Trophoblast cell (in vitro differentiated cells and primary cell): ENCODE results near the gene TMCC1.

Source experiments
- DNase-seq, 2 donors: peaks; one replicate each; pipeline ENCODE4 v3.0.0-alpha.2; 2016
- H2AFZ ChIP-seq: 2 replicates; pipeline ENCODE4 v1.6.1; 2013; ENCODE audit warnings: low read length, moderate library complexity, mild to moderate bottlenecking; ENCODE audit not compliant: insufficient read depth, poor library complexity
- H2AK5ac ChIP-seq: 2 replicates; pipeline ENCODE4 v1.6.1; 2013; ENCODE audit warnings: mild to moderate bottlenecking, low read length
- H2BK120ac ChIP-seq: 2 replicates; pipeline ENCODE4 v1.6.1; 2013; ENCODE audit warnings: low read length, mild to moderate bottlenecking, moderate library complexity; ENCODE audit not compliant: insufficient read depth, poor library complexity
- H2BK12ac ChIP-seq: 2 replicates; pipeline ENCODE4 v1.6.1; 2013; ENCODE audit warnings: mild to moderate bottlenecking, low read length, moderate library complexity
- H2BK5ac ChIP-seq: 2 replicates; pipeline ENCODE4 v1.6.1; 2013; ENCODE audit warnings: low read length, low read depth, moderate library complexity, mild to moderate bottlenecking; ENCODE audit not compliant: poor library complexity
- H3K14ac ChIP-seq: 2 replicates; pipeline ENCODE4 v1.6.1; 2013; ENCODE audit warnings: mild to moderate bottlenecking, low read length
- H3K18ac ChIP-seq: 2 replicates; pipeline ENCODE4 v1.6.1; 2013; ENCODE audit warnings: mild to moderate bottlenecking, low read length
- H3K23ac ChIP-seq: 2 replicates; pipeline ENCODE4 v1.6.1; 2013; ENCODE audit warnings: low read length
- H3K27ac ChIP-seq: 2 replicates; pipeline ENCODE4 v1.5.1; 2013; ENCODE audit warnings: low read depth, mild to moderate bottlenecking, inconsistent platforms, low read length, moderate library complexity
- H3K27me3 ChIP-seq: 2 replicates; pipeline ENCODE4 v1.6.1; 2013; ENCODE audit warnings: inconsistent platforms, mild to moderate bottlenecking, low read length, moderate library complexity; ENCODE audit not compliant: insufficient read depth
- H3K36me3 ChIP-seq, 2 experiments: 1 replicate in 1 of 2; 2 replicates in 1 of 2; pipeline ENCODE4 v1.6.1; 2013; ENCODE audit warnings: low read length in 2 of 2, mild to moderate bottlenecking in 2 of 2, moderate library complexity in 1 of 2; ENCODE audit not compliant: insufficient read depth in 2 of 2, control insufficient read depth in 1 of 2
- H3K4ac ChIP-seq: 2 replicates; pipeline ENCODE4 v1.6.1; 2013; ENCODE audit warnings: low read depth, mild to moderate bottlenecking, low read length, moderate library complexity
- H3K4me1 ChIP-seq, 2 experiments: 1 replicate in 1 of 2; 2 replicates in 1 of 2; pipeline ENCODE4 v1.6.1; 2013; ENCODE audit warnings: low read length in 2 of 2, mild to moderate bottlenecking in 2 of 2, moderate library complexity in 1 of 2; ENCODE audit not compliant: insufficient read depth in 2 of 2, control insufficient read depth in 1 of 2
- H3K4me2 ChIP-seq: 2 replicates; pipeline ENCODE4 v1.6.1; 2013; ENCODE audit warnings: inconsistent platforms, mild to moderate bottlenecking, low read length, moderate library complexity
- H3K4me3 ChIP-seq: 2 replicates; pipeline ENCODE4 v1.5.1; 2013; ENCODE audit warnings: mild to moderate bottlenecking, low read depth, low read length, inconsistent platforms
- H3K79me1 ChIP-seq: one replicate; pipeline ENCODE4 v1.6.1; 2013; ENCODE audit warnings: low read length
- H3K79me2 ChIP-seq: 2 replicates; pipeline ENCODE4 v1.6.1; 2013; ENCODE audit warnings: low read length, mild to moderate bottlenecking; ENCODE audit not compliant: control insufficient read depth, insufficient read depth, poor library complexity
- H3K9ac ChIP-seq: 2 replicates; pipeline ENCODE4 v1.6.1; 2013; ENCODE audit warnings: mild to moderate bottlenecking, low read length
- H3K9me3 ChIP-seq: 2 replicates; pipeline ENCODE4 v1.6.1; 2013; ENCODE audit warnings: low read depth, mild to moderate bottlenecking, control low read depth, inconsistent platforms, low read length; ENCODE audit not compliant: insufficient read depth
- H4K12ac ChIP-seq: 2 replicates; pipeline ENCODE4 v1.6.1; 2013; ENCODE audit warnings: low read depth, mild to moderate bottlenecking, low read length, moderate library complexity
- H4K8ac ChIP-seq: 2 replicates; pipeline ENCODE4 v1.6.1; 2013; ENCODE audit warnings: low read depth, mild to moderate bottlenecking, low read length, moderate library complexity
- H4K91ac ChIP-seq: one replicate; pipeline ENCODE4 v1.6.1; 2013; ENCODE audit warnings: low read depth, mild to moderate bottlenecking, low read length, moderate library complexity
- WGBS: extraction: QIAGEN DNeasy Blood & Tissue Kit; methylation state at CpG from one replicate; pipeline ENCODE4 v1.1.7; 2013; ENCODE audit warnings: missing lambda C conversion rate; ENCODE audit not compliant: insufficient read length, insufficient coverage; ENCODE audit errors: extremely low coverage; 5-methylcytosine and 5-hydroxymethylcytosine counted together

TMCC1 gene

GRCh38 chr3:129621626-129622225 is 271.8 kb downstream of the TMCC1 start:
- Histone ChIP-seq H3K18ac (peak overlapping the region; percentile 60), H3K14ac (no peak overlapping the region), H2AFZ (no peak overlapping the region), H2BK12ac (no peak overlapping the region), H3K9ac (no peak overlapping the region), H4K91ac (peak overlapping the region; percentile 38), H3K27ac (no peak overlapping the region), H3K36me3 (no peaks in the 10 kb centered on the region), H4K8ac (peak overlapping the region; percentile 3), H3K4me2 (no peak overlapping the region), H3K23ac (no peak overlapping the region), H3K27me3 (no peaks in the 10 kb centered on the region), H3K9me3 (peaks cover 5% of the 10 kb centered on the region), H2AK5ac (no peak overlapping the region), H3K79me2 (no peaks in the 10 kb centered on the region), H3K4ac (no peak overlapping the region), H2BK5ac (no peak overlapping the region), H3K4me1 (peaks cover 44 to 47% of the 10 kb centered on the region in 2 experiments), H4K12ac (no peak overlapping the region), H3K79me1 (peaks cover 42% of the 10 kb centered on the region), H2BK120ac (no peak overlapping the region), H3K4me3 (no peak overlapping the region)
- WGBS = no CpG with 5 or more reads among the region's 14 CpGs
- no peak for DNase-seq

GRCh38 chr3:129620828-129621559 is 272.5 kb downstream of the TMCC1 start:
- peaks cover 37% of the 10 kb centered on the region for H3K79me1 ChIP-seq
- H2BK5ac ChIP-seq = no peak overlapping the region
- H3K4ac ChIP-seq = no peak overlapping the region
- no CpG with 5 or more reads among the region's 18 CpGs for WGBS
- H2BK12ac ChIP-seq = no peak overlapping the region
- H3K9me3 ChIP-seq = peaks cover 5% of the 10 kb centered on the region
- H3K79me2 ChIP-seq = no peaks in the 10 kb centered on the region
- no peak overlapping the region for H2AFZ ChIP-seq
- peak overlapping the region; percentile 17 for H4K91ac ChIP-seq
- H2AK5ac ChIP-seq = no peak overlapping the region
- DNase-seq = no peak
- H4K8ac ChIP-seq = peak overlapping the region; percentile 3
- H3K14ac ChIP-seq = no peak overlapping the region
- no peak overlapping the region for H3K4me3 ChIP-seq
- no peak overlapping the region for H3K18ac ChIP-seq
- no peak overlapping the region for H4K12ac ChIP-seq
- H3K23ac ChIP-seq = no peak overlapping the region
- no peak overlapping the region for H3K9ac ChIP-seq
- H3K36me3 ChIP-seq = no peaks in the 10 kb centered on the region
- no peaks in the 10 kb centered on the region for H3K27me3 ChIP-seq
- no peak overlapping the region for H3K4me2 ChIP-seq
- H3K27ac ChIP-seq = no peak overlapping the region
- H3K4me1 ChIP-seq = peaks cover 40 to 44% of the 10 kb centered on the region in 2 experiments
- no peak overlapping the region for H2BK120ac ChIP-seq

- Histone ChIP-seq H2BK120ac (no peak overlapping the region), H3K4me1 (peaks cover 31 to 35% of the 10 kb centered on the region in 2 experiments), H2AK5ac (peak overlapping the region; percentile 71), H3K18ac (no peak overlapping the region), H3K36me3 (no peaks in the 10 kb centered on the region), H2BK12ac (peak overlapping the region; percentile 28), H2BK5ac (no peak overlapping the region), H3K79me1 (peaks cover 28% of the 10 kb centered on the region), H3K23ac (no peak overlapping the region), H3K27ac (no peak overlapping the region), H2AFZ (no peak overlapping the region), H4K12ac (no peak overlapping the region), H4K91ac (peak overlapping the region; percentile 54), H3K4me2 (no peak overlapping the region), H3K9me3 (peaks cover 5% of the 10 kb centered on the region), H3K27me3 (no peaks in the 10 kb centered on the region), H3K4me3 (no peak overlapping the region), H3K14ac (peak overlapping the region; percentile 29), H3K9ac (no peak overlapping the region), H3K4ac (no peak overlapping the region), H3K79me2 (no peaks in the 10 kb centered on the region), H4K8ac (no peak overlapping the region)
- DNase-seq = no peak
- no CpG with 5 or more reads among the region's 6 CpGs for WGBS
Measured at GRCh38 chr3:129619726-129620162, 273.8 kb downstream of the TMCC1 start.

DNA sequence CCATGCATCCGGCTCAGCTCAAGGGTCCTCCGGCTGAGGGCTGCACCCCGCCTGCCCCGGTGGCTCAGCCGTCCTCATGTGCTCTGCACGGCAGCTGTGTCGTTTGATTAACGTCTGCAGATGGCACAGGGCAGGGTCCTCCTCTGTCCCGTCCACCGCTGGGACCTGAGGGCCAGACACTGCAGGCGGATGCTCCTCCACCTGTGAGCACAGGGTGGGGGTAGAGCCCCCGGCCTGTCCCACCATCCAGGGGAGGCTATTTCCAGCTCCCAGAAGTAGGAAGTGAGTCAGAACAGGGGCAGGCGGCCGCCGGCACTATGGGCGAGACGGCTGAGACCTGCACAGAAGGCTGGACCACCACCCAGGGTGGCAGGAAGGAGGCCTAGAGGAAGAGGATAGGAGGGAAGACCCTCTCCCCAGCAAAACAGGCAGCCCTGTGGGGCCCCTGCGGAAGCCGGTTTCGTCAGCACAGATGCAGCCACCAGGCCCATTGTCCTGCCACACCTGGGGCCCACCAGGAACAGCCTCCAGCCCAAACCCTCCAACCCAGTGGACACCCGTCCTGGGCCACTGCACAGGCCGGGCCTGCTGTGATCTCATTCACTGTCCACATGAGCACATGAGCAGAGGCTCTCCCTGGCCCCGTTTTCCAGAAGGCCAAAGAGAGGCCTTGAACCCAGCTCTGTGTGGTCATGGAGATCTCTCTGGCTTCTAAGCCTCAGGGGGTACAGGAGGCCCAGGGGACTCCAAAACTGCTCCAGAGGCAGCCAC is 274.4 kb downstream of the TMCC1 start:
- Histone ChIP-seq H2AFZ (no peak overlapping the region), H4K12ac (no peak overlapping the region), H3K4me3 (no peak overlapping the region), H3K79me1 (peaks cover 25% of the 10 kb centered on the region), H3K4me1 (peaks cover 30 to 35% of the 10 kb centered on the region in 2 experiments), H3K9me3 (peaks cover 5% of the 10 kb centered on the region), H2BK120ac (peak overlapping the region; percentile 13), H3K4me2 (no peak overlapping the region), H3K36me3 (no peaks in the 10 kb centered on the region), H3K18ac (peak overlapping the region; percentile 10), H4K91ac (peak overlapping the region; percentile 54), H3K23ac (no peak overlapping the region), H2BK12ac (peak overlapping the region; percentile 38), H3K27me3 (no peaks in the 10 kb centered on the region), H2BK5ac (no peak overlapping the region), H3K14ac (peak overlapping the region; percentile 40), H3K4ac (no peak overlapping the region), H3K79me2 (no peaks in the 10 kb centered on the region), H4K8ac (peak overlapping the region; percentile 6), H3K27ac (no peak overlapping the region), H3K9ac (no peak overlapping the region), H2AK5ac (peak overlapping the region; percentile 71)
- no peak for DNase-seq
- no CpG with 5 or more reads among the region's 23 CpGs for WGBS
